SK-N-SH treated with all-trans-retinoic acid at 6 μM for 48 hours (cell line): Measurements from ENCODE around the gene PLA2G4F.

Experiments
- CSDC2 ChIP-seq: fragments of 250-450 bp; sonication (Bioruptor Pico); IDR thresholded peaks from 2 replicates; pipeline ENCODE4 v1.5.0; 2020; ENCODE audit warnings: mild to moderate bottlenecking, moderate library complexity
- GLIS3 ChIP-seq: fragments of 250-450 bp; sonication (Bioruptor Pico); IDR thresholded peaks from 2 replicates; pipeline ENCODE4 v1.5.0; 2020; ENCODE audit warnings: mild to moderate bottlenecking, moderate library complexity
- TCF4 ChIP-seq: fragments of 250-450 bp; sonication (Bioruptor Pico); IDR thresholded peaks from 2 replicates; pipeline ENCODE4 v1.8.0; 2021; ENCODE audit warnings: mild to moderate bottlenecking, moderate library complexity, borderline replicate concordance
- ZC3H10 ChIP-seq: fragments of 250-450 bp; sonication (Bioruptor Pico); IDR thresholded peaks from 2 replicates; pipeline ENCODE4 v1.5.1; 2021; ENCODE audit warnings: mild to moderate bottlenecking, moderate library complexity
- ZFP30 ChIP-seq: fragments of 450-650 bp; formaldehyde crosslinking; IDR thresholded peaks from 2 replicates; pipeline ENCODE4 v1.5.0; 2022; ENCODE audit warnings: mild to moderate bottlenecking, moderate library complexity
- TF ChIP-seq, protein P1 (sequence below): fragments of 250-450 bp; sonication (Bioruptor Pico); IDR thresholded peaks from 2 replicates; pipeline ENCODE4 v1.8.0; 2020; ENCODE audit warnings: mild to moderate bottlenecking, moderate library complexity, borderline replicate concordance

- TF ChIP-seq GLIS3 (CRISPR knock-in tag) (no peak), TCF4 (CRISPR knock-in tag) (no peak), ZFP30 (no peak), CSDC2 (CRISPR knock-in tag) (no peak), ZC3H10 (no peak)
- TF ChIP-seq, protein P1, sequence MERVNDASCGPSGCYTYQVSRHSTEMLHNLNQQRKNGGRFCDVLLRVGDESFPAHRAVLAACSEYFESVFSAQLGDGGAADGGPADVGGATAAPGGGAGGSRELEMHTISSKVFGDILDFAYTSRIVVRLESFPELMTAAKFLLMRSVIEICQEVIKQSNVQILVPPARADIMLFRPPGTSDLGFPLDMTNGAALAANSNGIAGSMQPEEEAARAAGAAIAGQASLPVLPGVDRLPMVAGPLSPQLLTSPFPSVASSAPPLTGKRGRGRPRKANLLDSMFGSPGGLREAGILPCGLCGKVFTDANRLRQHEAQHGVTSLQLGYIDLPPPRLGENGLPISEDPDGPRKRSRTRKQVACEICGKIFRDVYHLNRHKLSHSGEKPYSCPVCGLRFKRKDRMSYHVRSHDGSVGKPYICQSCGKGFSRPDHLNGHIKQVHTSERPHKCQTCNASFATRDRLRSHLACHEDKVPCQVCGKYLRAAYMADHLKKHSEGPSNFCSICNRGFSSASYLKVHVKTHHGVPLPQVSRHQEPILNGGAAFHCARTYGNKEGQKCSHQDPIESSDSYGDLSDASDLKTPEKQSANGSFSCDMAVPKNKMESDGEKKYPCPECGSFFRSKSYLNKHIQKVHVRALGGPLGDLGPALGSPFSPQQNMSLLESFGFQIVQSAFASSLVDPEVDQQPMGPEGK (CRISPR knock-in tag): no peak
Observed at GRCh38 chr15:42199126-42199525, 42.7 kb upstream of the PLA2G4F start.
